Mesothelial cell of epicardium (in vitro differentiated cells): Measurements from ENCODE around the gene CDH5. TPM values are rescaled to one million over a fixed set of nuclear protein-coding genes. Genes with fewer than 3 reads are reported as not detected.

Experiments used
- DNase-seq, 2 experiments: peaks; one replicate each; pipeline ENCODE4 v3.0.0; 2021; ENCODE audit warnings: low spot score in 2 of 2; ENCODE audit not compliant: unreplicated experiment in 2 of 2
- H3K27ac Mint-ChIP-seq: 2 replicates; pipeline ENCODE4 v1.8.0; 2021; ENCODE audit warnings: mixed read lengths
- H3K27me3 Mint-ChIP-seq: 2 replicates; pipeline ENCODE4 v1.8.0; 2021; ENCODE audit warnings: low read depth, mixed read lengths
- H3K36me3 Mint-ChIP-seq: 2 replicates; pipeline ENCODE4 v1.8.0; 2021; ENCODE audit warnings: mixed read lengths
- H3K4me1 Mint-ChIP-seq: 2 replicates; pipeline ENCODE4 v1.8.0; 2021; ENCODE audit warnings: mixed read lengths
- H3K4me3 Mint-ChIP-seq: 2 replicates; pipeline ENCODE4 v1.8.0; 2021; ENCODE audit warnings: mild to moderate bottlenecking, moderate library complexity, mixed read lengths
- H3K9me3 Mint-ChIP-seq: 2 replicates; pipeline ENCODE4 v1.8.0; 2021; ENCODE audit warnings: mixed read lengths
- total RNA-seq: library from RNA; stranded (reverse); gene quantifications from 3 replicates; pipeline ENCODE4 v1.2.1, GENCODE V29; 2021
- TF ChIP-seq, protein P1 (sequence below): fragments of 200-600 bp; sonication (generic); IDR thresholded peaks from one replicate; pipeline ENCODE4 v1.5.0; 2021; ENCODE audit warnings: antibody characterized with exemption; ENCODE audit not compliant: unreplicated experiment

Gene CDH5
- total RNA-seq, 1 donor from 2014 or later, result 0.16 TPM

GRCh38 chr16:66405057-66405783, 38.7 kb downstream of the CDH5 start:
- no peak overlapping the region for H3K27ac Mint-ChIP-seq
- no peak for DNase-seq
- peaks cover 14% of the 10 kb centered on the region for H3K27me3 Mint-ChIP-seq
- H3K4me3 Mint-ChIP-seq, result no peak overlapping the region
- H3K9me3 Mint-ChIP-seq, result peaks cover 6% of the 10 kb centered on the region
- TF ChIP-seq, protein P1, sequence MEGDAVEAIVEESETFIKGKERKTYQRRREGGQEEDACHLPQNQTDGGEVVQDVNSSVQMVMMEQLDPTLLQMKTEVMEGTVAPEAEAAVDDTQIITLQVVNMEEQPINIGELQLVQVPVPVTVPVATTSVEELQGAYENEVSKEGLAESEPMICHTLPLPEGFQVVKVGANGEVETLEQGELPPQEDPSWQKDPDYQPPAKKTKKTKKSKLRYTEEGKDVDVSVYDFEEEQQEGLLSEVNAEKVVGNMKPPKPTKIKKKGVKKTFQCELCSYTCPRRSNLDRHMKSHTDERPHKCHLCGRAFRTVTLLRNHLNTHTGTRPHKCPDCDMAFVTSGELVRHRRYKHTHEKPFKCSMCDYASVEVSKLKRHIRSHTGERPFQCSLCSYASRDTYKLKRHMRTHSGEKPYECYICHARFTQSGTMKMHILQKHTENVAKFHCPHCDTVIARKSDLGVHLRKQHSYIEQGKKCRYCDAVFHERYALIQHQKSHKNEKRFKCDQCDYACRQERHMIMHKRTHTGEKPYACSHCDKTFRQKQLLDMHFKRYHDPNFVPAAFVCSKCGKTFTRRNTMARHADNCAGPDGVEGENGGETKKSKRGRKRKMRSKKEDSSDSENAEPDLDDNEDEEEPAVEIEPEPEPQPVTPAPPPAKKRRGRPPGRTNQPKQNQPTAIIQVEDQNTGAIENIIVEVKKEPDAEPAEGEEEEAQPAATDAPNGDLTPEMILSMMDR, result no peak
- peaks cover 30% of the 10 kb centered on the region for H3K4me1 Mint-ChIP-seq
- H3K36me3 Mint-ChIP-seq, result no peaks in the 10 kb centered on the region

DNA sequence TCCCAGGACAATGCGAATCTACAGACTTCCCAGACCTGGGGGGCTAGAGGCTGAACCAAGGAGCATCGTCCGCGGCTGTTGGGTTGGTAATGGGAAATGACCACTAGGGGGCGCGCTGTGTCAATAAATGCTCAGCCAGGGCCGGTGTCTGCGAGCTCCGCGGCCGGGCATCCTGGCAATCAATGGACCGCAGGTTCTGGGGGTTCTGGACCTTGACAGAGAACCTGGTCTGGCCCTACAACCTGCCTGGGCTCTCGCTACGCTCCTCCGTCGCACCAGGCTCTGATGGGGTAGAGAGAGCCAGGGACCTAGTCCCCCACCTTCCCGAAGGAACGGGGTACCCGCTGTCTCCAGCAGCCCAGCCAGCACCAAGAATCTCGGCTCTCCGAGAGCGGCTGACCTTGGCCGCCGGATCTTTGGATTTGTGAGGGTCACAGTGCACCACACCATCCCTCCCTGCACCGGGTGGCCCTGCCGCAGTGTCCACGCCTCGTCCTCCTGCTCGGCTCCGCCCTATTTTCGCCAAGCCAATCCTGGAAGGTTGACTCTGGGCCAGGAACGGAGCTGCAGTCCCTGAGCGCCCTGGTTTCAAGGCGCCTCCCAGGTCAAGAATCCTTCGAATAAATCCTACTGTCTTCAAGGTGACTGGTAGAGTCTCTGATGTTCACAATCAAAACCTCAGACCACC, 40.2 kb downstream of the CDH5 start:
- Mint-ChIP-seq H3K9me3 (peaks cover 14% of the 10 kb centered on the region), H3K36me3 (peaks cover 3% of the 10 kb centered on the region), H3K27me3 (peaks cover 14% of the 10 kb centered on the region), H3K27ac (peak overlapping the region; percentile 15), H3K4me3 (peak overlapping the region; percentile 78), H3K4me1 (peaks cover 26% of the 10 kb centered on the region)
- DNase-seq, result peak; percentile 86 to 94
- TF ChIP-seq, protein P1, result peak; percentile 99

GRCh38 chr16:66408163-66409048, 41.9 kb downstream of the CDH5 start:
- Mint-ChIP-seq H3K4me3 (peak overlapping the region; percentile 45), H3K36me3 (peaks cover 3% of the 10 kb centered on the region), H3K4me1 (peaks cover 26% of the 10 kb centered on the region), H3K9me3 (peaks cover 24% of the 10 kb centered on the region), H3K27ac (peak overlapping the region; percentile 97), H3K27me3 (peaks cover 14% of the 10 kb centered on the region)
- TF ChIP-seq, protein P1, result no peak
- peak in 1 of 2 experiments; percentile 35 for DNase-seq

DNA sequence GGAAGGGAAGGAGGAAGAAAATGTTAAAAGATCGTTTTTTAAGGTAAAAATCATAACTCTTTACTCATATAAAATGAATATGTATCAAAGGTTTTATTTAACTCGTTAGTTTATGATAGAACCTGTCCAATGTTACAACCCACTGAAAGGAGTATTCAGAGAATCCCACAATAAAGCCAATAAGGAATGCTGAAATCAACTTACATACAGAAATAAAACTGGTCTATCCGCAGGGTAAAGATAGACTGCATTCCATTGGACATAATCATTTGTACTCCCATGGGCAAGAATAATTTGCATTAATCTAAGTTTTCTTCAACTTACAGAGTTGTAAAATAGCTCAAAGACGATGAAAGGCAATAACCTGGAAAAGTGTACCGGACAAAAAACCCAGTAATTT, 42.7 kb downstream of the CDH5 start:
- Mint-ChIP-seq H3K36me3 (peaks cover 3% of the 10 kb centered on the region), H3K27me3 (peaks cover 16% of the 10 kb centered on the region), H3K9me3 (peaks cover 28% of the 10 kb centered on the region), H3K4me1 (peaks cover 26% of the 10 kb centered on the region), H3K4me3 (peak overlapping the region; percentile 45), H3K27ac (peak overlapping the region; percentile 97)
- TF ChIP-seq, protein P1, result no peak
- DNase-seq, result no peak

GRCh38 chr16:66412182-66412581, 45.7 kb downstream of the CDH5 start:
- Mint-ChIP-seq H3K9me3 (peaks cover 32% of the 10 kb centered on the region), H3K4me1 (peaks cover 22% of the 10 kb centered on the region), H3K27me3 (peaks cover 3% of the 10 kb centered on the region), H3K4me3 (no peak overlapping the region), H3K27ac (no peak overlapping the region), H3K36me3 (peaks cover 3% of the 10 kb centered on the region)
- TF ChIP-seq, protein P1, result no peak
- DNase-seq, result no peak
